ENCODE measurements around the gene C17orf58.

- TF ChIP-seq POLR2AphosphoS5 (IDR thresholded peaks at IDR 0.05; ENCODE audit: borderline replicate concordance, low read depth, low read length) (no peak), EZH2 (IDR thresholded peaks at IDR 0.05) (no peak)
Observed at GRCh38 chr17:67950945-67951344, 45.3 kb downstream of the C17orf58 start.
